Measurements from ENCODE around the gene IL1R2. TPM values are rescaled to one million over a fixed set of nuclear protein-coding genes. Genes with fewer than 3 reads are reported as not detected.

The IL1R2 gene
- polyA plus RNA-seq, 1 donor (not counting 4 experiments of a cell fraction or from before 2014, with no cell fraction given): 57.3 TPM

- Histone ChIP-seq H3K4me3 (ENCODE audit: control insufficient read depth in 2 of 3, extremely low read depth in 1 of 3, insufficient read depth in 2 of 3, low read depth in 1 of 3, low read length in 3 of 3) (no peak overlapping the region), H3K4me2 (ENCODE audit: control insufficient read depth, extremely low read depth, insufficient read depth, low read depth, low read length) (no peak overlapping the region), H3K27me3 (ENCODE audit: control insufficient read depth, extremely low read depth, insufficient read depth, low read length) (no peaks in the 10 kb centered on the region), H3K9me3 (ENCODE audit: control insufficient read depth, low read depth, low read length) (peaks cover 7% of the 10 kb centered on the region), H3K4me1 (ENCODE audit: control insufficient read depth, extremely low read depth, insufficient read depth, low read length) (peaks cover 27% of the 10 kb centered on the region), H2AFZ (ENCODE audit: control insufficient read depth, low read length) (no peak overlapping the region), H3K9ac (ENCODE audit: control insufficient read depth, extremely low read depth, insufficient read depth, low read length) (no peak overlapping the region), H3K79me2 (ENCODE audit: control insufficient read depth, insufficient read depth, low read length) (no peaks in the 10 kb centered on the region), H3K36me3 (ENCODE audit: control insufficient read depth in 2 of 2, extremely low read depth in 1 of 2, insufficient read depth in 2 of 2, low read length in 2 of 2) (no peaks in the 10 kb centered on the region), H3K9me1 (ENCODE audit: control insufficient read depth, extremely low read depth, insufficient read depth, low read length) (no peaks in the 10 kb centered on the region), H3K27ac (ENCODE audit: control insufficient read depth, insufficient read depth, low read length) (no peak overlapping the region), H4K20me1 (ENCODE audit: control insufficient read depth, extremely low read depth, insufficient read depth, low read length) (no peaks in the 10 kb centered on the region)
- DNase-seq (ENCODE audit: low read depth, low spot score): no peak
- no peak for FAIRE-seq
- dilution Hi-C loops (cut with MboI; ENCODE audit: extremely low pct_ligation_motif_present, low sequenced_read_pairs): no loop called here
- no peak for TF ChIP-seq EZH2 (IDR thresholded peaks at IDR 0.05; ENCODE audit: low read length)
- TF ChIP-seq, protein P1, sequence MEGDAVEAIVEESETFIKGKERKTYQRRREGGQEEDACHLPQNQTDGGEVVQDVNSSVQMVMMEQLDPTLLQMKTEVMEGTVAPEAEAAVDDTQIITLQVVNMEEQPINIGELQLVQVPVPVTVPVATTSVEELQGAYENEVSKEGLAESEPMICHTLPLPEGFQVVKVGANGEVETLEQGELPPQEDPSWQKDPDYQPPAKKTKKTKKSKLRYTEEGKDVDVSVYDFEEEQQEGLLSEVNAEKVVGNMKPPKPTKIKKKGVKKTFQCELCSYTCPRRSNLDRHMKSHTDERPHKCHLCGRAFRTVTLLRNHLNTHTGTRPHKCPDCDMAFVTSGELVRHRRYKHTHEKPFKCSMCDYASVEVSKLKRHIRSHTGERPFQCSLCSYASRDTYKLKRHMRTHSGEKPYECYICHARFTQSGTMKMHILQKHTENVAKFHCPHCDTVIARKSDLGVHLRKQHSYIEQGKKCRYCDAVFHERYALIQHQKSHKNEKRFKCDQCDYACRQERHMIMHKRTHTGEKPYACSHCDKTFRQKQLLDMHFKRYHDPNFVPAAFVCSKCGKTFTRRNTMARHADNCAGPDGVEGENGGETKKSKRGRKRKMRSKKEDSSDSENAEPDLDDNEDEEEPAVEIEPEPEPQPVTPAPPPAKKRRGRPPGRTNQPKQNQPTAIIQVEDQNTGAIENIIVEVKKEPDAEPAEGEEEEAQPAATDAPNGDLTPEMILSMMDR (optimal IDR thresholded peaks at IDR 0.05 in 1 of 3, IDR thresholded peaks at IDR 0.05 in 1 of 3, conservative IDR thresholded peaks at IDR 0.05 in 1 of 3; ENCODE audit: extremely low read depth in 1 of 3, insufficient read depth in 2 of 3, low read length in 3 of 3): no peak
Observed at GRCh38 chr2:102061962-102062795, 70.4 kb downstream of the IL1R2 start.

- Histone ChIP-seq H3K9ac (ENCODE audit: control insufficient read depth, extremely low read depth, insufficient read depth, low read length) (no peak overlapping the region), H3K27ac (ENCODE audit: control insufficient read depth, insufficient read depth, low read length) (no peak overlapping the region), H3K9me1 (ENCODE audit: control insufficient read depth, extremely low read depth, insufficient read depth, low read length) (no peaks in the 10 kb centered on the region), H3K36me3 (ENCODE audit: control insufficient read depth in 2 of 2, extremely low read depth in 1 of 2, insufficient read depth in 2 of 2, low read length in 2 of 2) (no peaks in the 10 kb centered on the region), H3K4me1 (ENCODE audit: control insufficient read depth, extremely low read depth, insufficient read depth, low read length) (peaks cover 27% of the 10 kb centered on the region), H3K4me3 (ENCODE audit: control insufficient read depth in 2 of 3, extremely low read depth in 1 of 3, insufficient read depth in 2 of 3, low read depth in 1 of 3, low read length in 3 of 3) (no peak overlapping the region), H2AFZ (ENCODE audit: control insufficient read depth, low read length) (no peak overlapping the region), H4K20me1 (ENCODE audit: control insufficient read depth, extremely low read depth, insufficient read depth, low read length) (no peaks in the 10 kb centered on the region), H3K4me2 (ENCODE audit: control insufficient read depth, extremely low read depth, insufficient read depth, low read depth, low read length) (no peak overlapping the region), H3K79me2 (ENCODE audit: control insufficient read depth, insufficient read depth, low read length) (no peaks in the 10 kb centered on the region), H3K27me3 (ENCODE audit: control insufficient read depth, extremely low read depth, insufficient read depth, low read length) (no peaks in the 10 kb centered on the region), H3K9me3 (ENCODE audit: control insufficient read depth, low read depth, low read length) (peaks cover 7% of the 10 kb centered on the region)
- TF ChIP-seq, protein P1 (optimal IDR thresholded peaks at IDR 0.05 in 1 of 3, IDR thresholded peaks at IDR 0.05 in 1 of 3, conservative IDR thresholded peaks at IDR 0.05 in 1 of 3; ENCODE audit: extremely low read depth in 1 of 3, insufficient read depth in 2 of 3, low read length in 3 of 3): no peak
- dilution Hi-C loops (cut with MboI; ENCODE audit: extremely low pct_ligation_motif_present, low sequenced_read_pairs): no loop called here
- DNase-seq (ENCODE audit: low read depth, low spot score) (no peak), FAIRE-seq (no peak)
Observed at GRCh38 chr2:102062802-102063201, 71.0 kb downstream of the IL1R2 start.

All from keratinocyte (primary cell).